OCI-LY3 (cell line): ENCODE data around the gene GABRR3.

ENCODE experiments used
- CTCF ChIP-seq: fragments of 200-600, 300-600 bp; sonication (generic); IDR thresholded peaks from 2 replicates; pipeline ENCODE4 v1.5.1; 2014; ENCODE audit warnings: antibody characterized with exemption, low read length, low read depth
- EZH2phosphoT487 ChIP-seq: fragments of 200-600 bp; shearing (Covaris generic); IDR thresholded peaks from 2 replicates; pipeline ENCODE4 v1.6.1; 2018; ENCODE audit warnings: antibody characterized with exemption, mixed run types, low read depth

GRCh38 chr3:97988784-97989568 lies 46.1 kb downstream of the GABRR3 start:
- TF ChIP-seq CTCF (no peak), EZH2phosphoT487 (no peak)
